GM21423 (cell line): Measurements from ENCODE around the gene PLPP3.

ENCODE experiments used
- ATAC-seq: cut with Tn5 transposase; IDR thresholded peaks from one replicate; pipeline ENCODE4 v1.9.1; 2021; ENCODE audit warnings: mild to moderate bottlenecking, moderate library complexity; ENCODE audit not compliant: unreplicated experiment

Gene PLPP3

DNA sequence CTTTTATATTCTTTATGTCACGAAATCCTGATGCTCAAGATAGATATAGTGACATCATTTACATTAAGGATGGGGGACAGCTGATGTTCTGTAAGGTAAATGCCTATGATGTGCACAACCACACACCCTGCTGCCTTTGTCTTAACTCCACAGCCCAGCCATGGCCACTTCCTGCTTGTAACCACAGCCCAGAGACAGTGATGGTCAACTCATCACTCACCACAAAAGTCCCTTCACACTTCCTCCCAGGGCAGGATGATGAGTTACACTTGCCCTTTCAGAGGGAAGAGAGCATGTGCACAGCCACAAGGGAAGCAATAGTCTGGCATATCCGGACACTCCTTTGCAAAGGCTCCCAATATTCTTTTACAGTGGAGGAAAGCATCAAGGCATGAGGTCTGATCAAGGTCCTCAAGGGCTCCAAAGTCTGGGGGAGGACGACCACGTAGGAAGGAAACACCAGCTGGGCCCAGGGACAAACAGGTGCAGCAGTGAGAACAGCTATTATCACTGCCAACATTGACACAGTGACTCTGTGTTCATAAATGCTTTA is 53.8 kb downstream of the PLPP3 start:
- ATAC-seq = peak; percentile 90

DNA sequence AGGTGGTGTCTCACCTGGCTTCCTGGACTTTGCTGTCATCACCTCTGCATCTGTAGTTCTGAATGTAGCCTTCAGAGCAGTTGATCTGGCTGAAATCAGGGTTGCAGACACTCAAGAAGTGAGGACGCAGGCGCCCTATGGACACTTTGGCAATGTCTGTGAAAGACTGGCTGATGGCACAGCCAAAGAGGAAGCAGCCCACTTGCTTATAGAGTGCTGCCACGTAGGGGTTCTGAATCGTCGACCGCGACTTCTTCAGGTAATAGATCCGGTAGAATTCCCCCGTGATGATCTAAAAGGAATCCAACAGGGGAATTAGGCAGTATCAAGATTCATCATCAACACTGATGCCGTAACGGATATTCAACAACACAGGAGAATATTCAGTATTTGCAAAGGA is 55.1 kb downstream of the PLPP3 start:
- ATAC-seq = no peak

DNA sequence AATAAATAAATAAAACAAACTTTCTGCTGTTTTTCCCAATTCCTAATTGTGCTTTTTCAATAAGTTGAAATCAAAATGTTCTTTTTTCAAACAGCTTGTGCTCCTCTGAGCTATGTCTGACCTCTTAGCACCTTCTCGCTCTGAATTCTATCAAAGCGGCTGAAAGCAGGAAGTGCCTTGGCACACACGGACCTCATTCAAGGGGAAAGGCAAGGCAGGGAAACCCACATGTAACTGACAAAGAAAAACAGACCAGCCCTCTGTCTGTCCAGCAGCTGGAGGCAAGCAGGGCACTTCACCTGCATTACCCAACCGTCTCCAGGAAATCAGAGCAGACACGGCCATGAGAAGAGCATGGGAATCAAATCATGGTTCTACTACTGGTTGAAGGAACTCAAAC is 56.7 kb downstream of the PLPP3 start:
- no peak for ATAC-seq

DNA sequence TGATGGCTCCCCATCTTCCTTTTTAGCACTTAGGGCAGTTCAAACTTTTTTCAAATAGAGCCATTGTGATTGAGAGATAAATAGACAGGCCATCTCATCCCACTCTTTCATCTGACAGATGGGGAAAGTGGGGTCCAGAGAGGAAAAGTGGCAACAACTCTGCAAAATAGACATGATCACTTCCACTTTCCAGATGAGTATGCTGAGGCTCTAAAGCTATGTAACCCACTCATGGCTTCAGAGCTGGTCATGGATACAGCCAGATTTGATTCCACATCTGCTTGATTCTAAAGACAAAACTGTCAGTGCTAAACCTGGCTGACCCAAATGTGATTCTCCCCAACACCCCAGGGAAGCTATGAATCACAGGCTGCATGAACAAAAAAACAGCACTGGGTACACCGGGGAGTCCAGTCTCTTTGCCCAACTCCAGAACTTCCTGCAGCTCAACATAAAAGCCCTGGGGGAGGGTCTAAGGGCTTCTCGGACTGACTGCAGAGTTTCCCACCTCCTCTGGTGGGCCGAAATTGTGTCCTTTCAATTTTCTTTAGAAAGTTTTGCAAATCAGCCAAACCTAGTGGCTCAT is 59.3 kb downstream of the PLPP3 start:
- ATAC-seq = no peak

DNA sequence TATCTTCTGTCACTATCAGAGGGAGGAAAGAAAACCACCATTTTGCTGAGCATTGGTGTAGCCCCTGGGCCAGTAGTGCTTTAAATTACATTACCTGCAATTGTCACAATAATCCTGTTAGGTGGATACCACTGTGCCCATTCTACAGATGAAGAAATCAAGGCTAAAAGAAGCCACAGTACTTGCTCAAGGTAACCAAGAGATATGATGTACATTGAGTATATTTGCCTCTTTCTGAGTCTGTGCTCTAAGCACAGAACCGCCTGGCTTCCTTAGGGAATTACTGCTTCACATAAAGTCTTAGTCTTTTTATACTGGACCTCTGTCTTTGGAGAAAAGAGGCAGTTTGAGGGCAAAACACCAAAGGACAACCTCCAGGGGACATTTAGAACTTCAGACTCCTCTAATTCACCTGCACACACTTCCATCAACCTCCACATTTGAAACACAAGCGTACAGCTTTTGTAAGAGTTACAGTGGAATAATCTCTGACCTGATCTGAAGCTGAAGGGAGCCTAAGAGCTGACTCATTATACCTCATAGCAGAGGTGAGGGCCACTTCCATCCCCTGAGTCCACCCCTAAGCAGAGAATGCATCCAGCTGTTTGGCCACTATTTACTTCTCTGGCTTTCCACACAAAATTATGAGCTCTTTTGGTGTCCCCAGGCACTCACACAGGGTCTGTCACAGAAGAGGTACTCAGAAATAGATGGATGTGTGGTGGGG is 61.8 kb downstream of the PLPP3 start:
- ATAC-seq = no peak

DNA sequence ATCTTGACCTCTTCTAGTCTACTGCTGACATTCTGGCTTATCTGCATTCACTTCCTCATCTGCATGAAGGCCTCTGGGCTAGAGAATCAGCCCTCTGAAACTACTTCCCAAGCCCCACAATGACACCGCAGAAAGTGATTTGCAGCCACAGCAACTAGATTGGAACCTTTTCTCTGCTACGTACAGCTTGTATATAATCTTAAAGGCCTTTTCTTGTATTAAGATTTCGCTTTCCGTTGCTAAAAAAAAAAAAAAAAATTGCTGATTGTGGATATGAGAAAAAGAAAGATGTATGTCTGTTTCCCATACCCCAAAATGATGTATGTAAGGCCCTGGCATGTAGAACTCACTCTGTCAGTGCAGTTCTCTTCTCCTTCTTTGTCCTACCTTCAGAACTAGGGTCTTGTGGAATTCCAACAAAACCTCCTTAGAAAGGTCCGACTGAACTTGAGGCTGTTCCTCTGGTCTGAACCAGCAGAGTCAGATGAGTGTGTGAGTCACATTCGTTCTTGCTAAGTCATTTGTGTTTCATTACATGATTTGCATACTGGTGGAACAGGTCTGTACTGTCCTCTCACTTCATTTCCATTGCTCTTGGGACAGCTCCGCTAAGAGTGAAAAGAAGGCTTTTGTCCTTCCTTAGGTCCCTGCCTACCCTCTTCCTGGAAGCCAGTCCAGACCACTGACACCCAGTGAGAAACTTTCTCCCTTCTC is 62.7 kb downstream of the PLPP3 start:
- peak; percentile 87 for ATAC-seq

DNA sequence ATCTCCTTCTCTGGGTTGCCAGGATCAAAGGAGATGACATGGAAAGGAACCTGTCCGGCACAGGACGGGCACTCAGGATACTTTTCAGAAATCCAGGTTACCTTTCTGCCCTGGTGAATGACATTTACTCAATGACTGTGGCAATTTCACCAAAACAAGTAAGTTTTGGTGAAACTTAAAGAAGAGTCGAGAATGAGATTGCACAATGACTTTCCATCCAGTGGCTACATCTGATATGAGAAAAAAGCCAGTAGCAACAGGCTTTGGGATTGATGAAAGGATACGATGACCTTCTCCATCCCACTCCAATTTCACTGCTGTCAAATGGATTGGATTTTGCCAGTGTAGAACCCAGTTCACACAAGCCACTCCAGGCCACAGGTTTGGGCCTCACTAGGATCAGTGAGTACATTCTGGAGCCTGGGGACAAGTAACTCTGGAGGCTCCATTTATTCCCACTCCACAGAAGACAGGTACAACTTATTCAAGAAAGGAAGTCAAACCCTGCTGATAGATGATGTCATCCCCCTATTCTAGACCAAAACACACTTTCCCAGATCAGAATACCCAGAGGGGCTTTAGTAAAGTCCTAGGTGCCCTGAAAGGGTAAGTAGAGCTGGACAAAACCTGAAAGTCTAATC is 63.3 kb downstream of the PLPP3 start:
- ATAC-seq = no peak

DNA sequence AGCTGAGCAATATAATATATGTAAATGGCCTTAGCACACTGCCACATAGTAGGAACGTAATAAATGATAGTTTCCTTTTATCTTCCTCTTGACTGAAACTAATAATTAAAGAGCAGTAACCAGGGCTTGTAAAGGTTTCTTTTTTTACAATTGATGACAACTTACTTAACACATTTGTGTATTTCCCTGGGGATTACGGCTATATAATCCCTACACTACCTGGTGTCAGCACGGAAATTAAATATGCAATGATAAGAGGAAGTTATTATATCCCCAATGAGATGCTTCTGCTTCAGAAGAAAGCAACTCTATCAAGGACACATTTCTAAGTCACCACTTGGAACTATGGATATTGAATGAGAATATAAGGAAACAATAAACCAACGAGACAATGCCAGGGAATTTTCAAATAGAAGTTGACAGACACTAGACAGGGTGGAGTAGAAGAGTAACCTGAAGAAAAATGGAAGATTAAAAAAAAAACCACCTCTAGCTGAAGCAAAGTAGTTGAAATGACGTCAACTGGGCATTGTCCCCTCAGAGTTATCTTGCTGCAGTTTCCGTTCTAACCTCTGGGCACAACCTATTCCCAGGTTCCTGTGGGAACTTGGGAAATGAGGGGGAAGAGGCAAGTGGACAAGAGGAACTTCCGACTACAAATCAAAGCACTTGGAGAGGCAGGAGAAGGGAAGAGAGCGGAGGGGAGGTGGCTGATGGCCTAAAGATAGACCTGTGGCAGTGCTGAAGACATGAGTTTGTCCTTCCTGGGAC is 66.5 kb downstream of the PLPP3 start:
- ATAC-seq = no peak

DNA sequence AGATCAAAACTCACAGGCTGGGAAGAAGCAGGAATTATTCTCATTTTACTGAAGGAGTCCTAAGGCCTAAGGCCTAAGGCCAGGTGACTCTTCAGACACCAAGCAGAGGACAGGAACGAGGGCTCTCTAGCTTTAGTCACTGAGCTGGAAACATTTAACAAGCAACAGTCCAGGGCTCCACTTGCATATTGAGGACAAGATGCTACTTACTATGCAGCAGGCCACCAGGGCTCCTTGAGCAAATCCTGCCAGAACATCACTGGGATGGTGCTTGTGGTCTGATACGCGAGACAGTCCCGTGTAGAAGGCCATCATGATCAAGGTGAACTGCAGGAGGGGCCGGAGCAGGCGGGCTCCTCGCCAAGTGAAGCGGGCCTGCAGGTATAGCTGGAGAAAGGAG is 67.6 kb downstream of the PLPP3 start:
- ATAC-seq = no peak

DNA sequence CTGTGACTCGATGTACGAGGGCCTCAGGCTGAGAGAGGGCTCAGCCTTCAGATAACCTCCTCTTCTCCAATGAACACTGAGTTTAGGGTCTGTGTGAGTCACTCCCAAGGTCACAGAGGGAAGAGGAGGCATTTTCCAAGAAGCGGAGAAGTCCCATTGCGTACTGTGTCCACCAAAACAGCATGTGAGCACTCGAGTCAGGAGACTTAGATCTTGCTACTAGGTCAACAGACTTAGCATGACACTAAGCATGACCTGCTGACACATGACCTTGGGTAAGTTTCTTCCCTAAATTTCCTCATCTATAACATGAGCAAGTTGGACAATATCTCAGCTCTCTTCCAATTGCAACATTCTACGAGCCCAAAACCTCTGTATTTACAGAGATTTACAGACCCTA is 68.0 kb downstream of the PLPP3 start:
- no peak for ATAC-seq

DNA sequence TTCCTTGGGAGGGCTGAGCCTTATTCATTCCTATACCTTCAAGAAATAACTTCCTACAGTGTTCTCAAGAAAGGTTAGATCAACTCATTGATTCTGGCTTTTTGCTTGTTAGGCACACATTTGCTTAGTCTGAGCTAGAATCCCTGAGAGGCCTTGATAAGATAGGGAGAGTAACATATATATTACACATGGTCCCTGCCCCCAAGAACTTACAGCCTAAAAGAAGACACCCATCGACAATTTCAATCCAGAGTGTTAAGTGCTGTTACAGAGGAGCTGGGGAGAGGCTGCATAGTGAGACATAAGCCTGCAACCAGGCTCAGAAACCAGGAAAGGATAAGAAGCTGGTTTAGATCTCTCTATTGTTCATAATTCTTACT is 68.7 kb downstream of the PLPP3 start:
- ATAC-seq = no peak

DNA sequence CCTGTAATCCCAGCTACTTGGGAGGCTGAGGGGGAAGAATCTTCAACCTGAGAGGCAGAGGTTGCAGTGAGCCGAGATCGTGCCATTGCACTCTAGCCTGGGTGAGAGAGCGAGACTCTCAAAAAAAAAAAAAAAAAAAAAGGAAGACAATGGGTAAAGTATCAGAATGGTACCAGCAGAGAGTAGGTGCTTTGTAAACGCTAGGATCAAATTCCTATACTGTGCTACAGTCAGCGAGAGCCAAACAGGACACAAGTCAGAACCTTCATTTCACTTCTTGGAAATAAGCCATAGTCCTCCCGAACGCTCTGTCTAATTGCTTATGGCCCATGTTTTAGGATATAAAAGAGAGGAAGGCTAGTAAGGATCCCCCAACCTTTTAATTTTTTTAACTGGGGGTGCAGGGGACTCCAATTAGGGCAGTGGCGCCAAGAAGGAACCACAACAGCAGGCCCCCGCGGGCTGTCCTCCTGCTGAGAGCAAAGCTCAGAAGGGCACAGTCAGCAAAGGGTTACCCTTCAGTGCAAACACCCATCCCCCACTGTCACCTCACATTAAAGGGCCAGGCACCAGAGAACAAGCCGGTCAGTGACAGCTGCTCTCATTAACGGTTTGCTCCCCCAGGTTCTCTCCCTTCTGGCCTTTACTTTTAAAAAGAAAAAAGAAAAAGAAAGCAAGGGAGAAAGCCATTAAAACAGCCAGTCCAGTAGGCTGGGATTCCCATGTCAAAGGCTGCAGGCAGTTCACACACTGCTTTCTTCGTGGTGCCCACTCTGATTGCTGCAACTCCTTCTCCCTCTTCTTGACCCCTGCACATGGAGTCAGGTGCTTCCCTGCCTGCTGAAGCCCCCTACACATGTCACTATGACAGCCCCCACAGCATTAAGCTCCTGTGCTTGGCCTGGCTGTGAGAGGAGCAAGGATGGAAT is 69.4 kb downstream of the PLPP3 start:
- ATAC-seq = no peak

DNA sequence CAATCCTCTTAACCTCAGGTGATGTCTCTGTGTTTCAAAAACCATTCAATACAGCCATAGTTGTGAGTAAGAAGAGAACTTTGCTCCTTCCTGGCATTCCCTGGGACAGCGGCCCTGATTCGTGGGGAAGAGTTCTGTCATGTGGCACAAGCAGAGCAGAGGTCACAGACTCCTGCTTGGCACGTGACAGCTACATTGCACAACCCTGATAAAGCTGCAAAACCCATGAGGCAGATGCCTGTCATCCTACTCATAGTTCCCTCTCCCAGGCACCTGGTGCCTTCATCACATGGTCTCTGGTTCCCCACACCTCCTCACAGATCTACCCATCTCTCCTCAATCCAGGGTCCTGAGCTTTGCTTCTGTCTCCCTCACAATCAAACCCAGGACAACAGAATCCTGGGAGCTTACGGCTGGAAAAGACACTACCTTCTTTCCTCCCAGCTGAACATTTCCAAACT is 70.8 kb downstream of the PLPP3 start:
- ATAC-seq = no peak

DNA sequence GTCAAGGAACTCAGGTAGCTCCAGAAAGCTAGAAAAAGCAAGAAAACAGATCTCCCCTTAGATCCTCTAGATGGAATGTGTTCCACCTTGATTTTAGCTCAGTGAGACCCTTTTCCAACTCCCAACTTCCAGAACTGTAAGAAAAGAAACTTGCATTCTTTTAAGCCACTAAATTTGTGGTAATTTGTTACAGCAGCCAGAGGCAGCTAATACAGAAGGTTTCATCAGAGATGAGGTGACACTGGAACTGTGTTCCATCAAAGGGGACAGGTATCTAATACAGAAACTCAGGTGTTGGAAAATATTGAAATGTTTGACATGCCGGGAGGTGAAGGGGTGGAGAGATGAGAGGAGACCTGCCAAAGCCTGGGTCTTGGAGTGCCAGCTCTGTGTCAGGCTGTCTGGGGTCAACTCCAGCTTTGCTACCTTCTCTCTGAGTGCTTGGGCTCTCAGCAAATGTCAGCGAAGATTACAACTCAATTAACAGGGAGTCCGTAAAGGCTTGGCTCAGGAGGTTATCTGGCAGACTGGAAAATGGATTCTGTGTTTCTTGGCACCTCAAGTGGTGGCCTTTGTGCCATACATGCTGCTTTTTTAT is 71.3 kb downstream of the PLPP3 start:
- no peak for ATAC-seq

DNA sequence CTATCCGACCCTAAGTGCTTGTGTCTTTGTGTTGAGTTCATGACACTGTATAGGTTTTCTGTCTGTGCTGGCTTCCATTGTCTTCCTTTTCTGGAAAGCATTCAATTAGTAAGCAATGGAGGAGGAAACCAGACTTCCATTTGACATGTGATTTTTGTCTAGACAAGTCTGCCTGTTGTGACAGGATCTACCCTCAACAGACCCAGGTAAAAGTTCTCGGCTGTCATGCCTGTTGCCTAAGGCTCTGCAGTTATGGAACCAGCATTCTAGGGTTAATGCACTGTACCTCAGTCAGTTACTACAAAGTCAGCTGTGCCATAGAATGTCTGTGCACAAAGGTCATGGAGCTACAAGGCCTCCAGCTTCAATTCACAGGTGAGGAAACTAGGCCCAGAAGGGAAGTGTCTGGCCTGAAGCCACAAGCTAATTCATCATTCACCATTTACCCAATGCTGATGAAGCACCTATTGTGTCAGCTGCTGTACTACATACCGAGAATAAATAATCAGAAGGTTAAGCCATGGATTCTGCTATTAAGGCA is 72.3 kb downstream of the PLPP3 start:
- ATAC-seq = no peak

DNA sequence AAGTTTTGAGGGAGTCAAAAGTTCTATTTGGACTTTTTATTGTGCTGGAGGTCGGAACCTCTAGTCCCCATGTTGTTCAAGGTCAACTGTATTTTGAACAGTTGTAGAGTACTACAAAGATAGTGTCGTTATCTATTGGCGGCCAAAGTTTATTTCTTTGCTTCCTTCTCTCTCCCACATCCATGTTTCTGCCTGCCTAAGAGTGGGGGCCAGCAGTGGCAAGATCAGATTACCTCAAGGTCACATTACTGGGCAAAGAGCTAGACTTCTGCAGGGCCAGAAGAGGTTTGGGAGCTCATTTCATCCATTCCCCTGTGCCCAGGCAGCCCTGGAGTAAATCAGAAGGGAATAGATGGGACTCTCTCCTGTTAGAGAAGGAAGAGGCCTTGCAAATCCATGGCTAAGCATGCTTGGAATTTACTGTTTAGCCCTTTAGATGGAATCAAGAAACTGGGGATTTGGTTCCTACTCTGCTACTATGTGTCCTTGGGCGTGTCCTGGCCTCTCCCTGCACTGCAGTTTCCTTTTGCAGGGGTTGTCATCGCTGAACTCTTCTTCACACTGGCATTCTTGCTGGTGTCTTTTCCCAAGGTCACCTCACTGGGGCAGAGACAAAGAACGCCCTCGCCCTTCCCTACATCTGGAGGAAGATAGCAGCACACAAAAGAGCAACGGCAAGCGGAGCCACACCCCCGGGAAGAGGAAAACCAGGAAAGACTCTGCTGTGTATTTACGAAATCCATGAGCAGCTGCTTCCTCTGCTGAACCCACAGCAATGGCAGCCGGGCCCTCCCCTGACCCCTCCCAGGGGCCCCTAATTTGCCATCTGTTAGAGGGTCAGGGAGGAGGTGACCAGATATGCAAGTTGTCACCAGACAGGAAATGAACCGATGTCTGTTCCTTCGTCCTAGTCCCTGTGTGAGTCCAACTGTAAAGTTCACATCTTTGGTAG is 73.3 kb downstream of the PLPP3 start:
- no peak for ATAC-seq

DNA sequence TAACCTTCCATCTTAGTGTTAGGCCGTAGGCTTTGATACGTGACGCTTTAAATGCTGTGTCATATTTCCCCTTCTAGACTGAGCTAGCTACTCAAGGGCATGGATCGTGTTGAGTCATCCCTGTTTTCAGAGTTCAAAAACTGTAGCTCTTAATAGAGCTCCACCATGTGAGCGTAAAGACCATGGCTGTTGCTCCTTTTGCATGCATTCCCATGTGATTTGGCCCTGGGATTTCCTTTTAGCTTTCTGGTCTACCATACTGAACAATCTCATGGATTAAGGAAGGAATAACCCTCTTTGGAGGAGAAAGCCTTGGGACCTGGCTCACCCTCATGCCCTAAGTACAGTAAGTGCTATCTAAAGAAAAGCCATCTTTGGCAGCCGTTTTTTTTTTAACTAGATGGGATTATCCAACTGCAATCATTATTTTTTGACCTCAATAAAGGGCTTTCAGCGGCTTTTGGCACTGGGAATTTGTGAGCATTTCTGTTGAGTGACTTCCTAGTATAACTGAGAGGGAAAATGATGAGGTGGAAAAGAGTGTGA is 76.6 kb downstream of the PLPP3 start:
- ATAC-seq = no peak

DNA sequence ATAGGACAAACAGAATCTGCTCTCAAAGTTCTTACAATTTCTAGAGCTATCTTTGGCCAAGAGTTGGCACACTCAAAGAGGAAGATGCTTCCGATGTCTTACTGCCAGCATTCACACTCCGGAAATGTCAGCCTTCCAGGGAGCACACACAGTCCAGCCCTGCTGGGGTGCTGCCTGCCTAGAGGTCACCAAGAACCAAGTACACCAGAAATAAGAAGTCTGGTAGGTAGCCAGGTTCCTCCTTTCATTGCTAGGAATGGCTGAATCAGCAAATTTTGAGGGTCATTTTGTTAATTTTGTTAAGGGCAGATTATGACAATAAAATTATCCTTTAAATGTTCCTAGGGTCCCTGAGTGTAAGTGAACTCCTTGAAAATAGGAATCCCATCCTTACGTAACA is 77.5 kb downstream of the PLPP3 start:
- no peak for ATAC-seq
